ENCODE results near the gene FRMD4A.

FRMD4A gene

DNA sequence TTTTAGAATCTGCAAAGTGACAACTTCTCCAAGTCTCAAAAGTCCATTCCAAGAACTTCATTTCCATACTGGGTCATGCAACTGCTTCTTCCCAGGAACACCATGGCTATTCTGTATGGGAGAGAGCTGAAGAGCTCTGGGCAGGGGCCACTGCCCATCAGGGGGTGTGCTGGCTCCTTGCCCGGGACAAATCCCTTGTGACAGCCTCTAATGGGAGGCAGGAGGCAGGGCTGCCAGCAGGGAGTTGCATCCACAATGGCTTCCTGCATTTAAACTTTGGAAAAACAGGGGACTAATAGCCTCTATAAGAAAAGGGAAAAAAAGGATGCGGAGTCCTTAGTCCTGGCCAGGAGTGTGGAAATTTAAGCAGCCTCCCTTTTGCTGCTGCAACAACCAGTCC lies 18.4 kb upstream of the FRMD4A start:
- DNase-seq (ENCODE audit: low read depth in 1 of 2, low spot score in 1 of 2), result no peak
- Histone ChIP-seq H3K27ac (replicated peaks) (no peak overlapping the region), H3K27me3 (ENCODE audit: insufficient read depth, poor library complexity, severe bottlenecking) (no peaks in the 10 kb centered on the region), H3K4me3 (replicated peaks; ENCODE audit: insufficient read depth, low read length) (no peak overlapping the region)
- TF ChIP-seq, protein P1, sequence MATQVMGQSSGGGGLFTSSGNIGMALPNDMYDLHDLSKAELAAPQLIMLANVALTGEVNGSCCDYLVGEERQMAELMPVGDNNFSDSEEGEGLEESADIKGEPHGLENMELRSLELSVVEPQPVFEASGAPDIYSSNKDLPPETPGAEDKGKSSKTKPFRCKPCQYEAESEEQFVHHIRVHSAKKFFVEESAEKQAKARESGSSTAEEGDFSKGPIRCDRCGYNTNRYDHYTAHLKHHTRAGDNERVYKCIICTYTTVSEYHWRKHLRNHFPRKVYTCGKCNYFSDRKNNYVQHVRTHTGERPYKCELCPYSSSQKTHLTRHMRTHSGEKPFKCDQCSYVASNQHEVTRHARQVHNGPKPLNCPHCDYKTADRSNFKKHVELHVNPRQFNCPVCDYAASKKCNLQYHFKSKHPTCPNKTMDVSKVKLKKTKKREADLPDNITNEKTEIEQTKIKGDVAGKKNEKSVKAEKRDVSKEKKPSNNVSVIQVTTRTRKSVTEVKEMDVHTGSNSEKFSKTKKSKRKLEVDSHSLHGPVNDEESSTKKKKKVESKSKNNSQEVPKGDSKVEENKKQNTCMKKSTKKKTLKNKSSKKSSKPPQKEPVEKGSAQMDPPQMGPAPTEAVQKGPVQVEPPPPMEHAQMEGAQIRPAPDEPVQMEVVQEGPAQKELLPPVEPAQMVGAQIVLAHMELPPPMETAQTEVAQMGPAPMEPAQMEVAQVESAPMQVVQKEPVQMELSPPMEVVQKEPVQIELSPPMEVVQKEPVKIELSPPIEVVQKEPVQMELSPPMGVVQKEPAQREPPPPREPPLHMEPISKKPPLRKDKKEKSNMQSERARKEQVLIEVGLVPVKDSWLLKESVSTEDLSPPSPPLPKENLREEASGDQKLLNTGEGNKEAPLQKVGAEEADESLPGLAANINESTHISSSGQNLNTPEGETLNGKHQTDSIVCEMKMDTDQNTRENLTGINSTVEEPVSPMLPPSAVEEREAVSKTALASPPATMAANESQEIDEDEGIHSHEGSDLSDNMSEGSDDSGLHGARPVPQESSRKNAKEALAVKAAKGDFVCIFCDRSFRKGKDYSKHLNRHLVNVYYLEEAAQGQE (IDR thresholded peaks at IDR 0.05; ENCODE audit: insufficient replicate concordance, low read depth), result no peak
- no peak for TF ChIP-seq POLR2AphosphoS5 (IDR thresholded peaks at IDR 0.05; ENCODE audit: low read depth)
- no peak for TF ChIP-seq GABPA (IDR thresholded peaks at IDR 0.05; ENCODE audit: low read depth)
- no peak for TF ChIP-seq SPI1 (IDR thresholded peaks at IDR 0.05; ENCODE audit: borderline replicate concordance, low read depth)
- TF ChIP-seq, protein P2, sequence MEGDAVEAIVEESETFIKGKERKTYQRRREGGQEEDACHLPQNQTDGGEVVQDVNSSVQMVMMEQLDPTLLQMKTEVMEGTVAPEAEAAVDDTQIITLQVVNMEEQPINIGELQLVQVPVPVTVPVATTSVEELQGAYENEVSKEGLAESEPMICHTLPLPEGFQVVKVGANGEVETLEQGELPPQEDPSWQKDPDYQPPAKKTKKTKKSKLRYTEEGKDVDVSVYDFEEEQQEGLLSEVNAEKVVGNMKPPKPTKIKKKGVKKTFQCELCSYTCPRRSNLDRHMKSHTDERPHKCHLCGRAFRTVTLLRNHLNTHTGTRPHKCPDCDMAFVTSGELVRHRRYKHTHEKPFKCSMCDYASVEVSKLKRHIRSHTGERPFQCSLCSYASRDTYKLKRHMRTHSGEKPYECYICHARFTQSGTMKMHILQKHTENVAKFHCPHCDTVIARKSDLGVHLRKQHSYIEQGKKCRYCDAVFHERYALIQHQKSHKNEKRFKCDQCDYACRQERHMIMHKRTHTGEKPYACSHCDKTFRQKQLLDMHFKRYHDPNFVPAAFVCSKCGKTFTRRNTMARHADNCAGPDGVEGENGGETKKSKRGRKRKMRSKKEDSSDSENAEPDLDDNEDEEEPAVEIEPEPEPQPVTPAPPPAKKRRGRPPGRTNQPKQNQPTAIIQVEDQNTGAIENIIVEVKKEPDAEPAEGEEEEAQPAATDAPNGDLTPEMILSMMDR (IDR thresholded peaks at IDR 0.05; ENCODE audit: insufficient read depth, low read length), result no peak

DNA sequence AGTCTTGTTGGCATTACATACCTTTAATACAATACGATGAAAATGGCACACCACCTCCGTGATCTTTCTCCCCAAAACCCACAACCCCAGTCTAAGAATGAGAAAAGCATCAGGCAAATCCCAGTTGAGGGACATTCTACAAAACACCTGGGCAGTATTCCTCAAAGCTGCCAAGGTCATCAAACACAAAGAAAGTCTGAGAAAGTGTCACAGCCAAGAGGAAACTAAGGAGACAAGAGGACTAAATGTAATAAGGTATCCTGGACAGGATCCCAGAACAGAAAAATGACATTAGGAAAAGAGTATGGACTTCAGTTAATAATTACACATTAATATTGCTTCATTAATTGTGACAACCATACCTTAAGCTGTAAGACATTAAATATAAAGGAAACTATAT lies 14.5 kb upstream of the FRMD4A start:
- TF ChIP-seq SPI1 (IDR thresholded peaks at IDR 0.05; ENCODE audit: borderline replicate concordance, low read depth) (no peak), POLR2AphosphoS5 (IDR thresholded peaks at IDR 0.05; ENCODE audit: low read depth) (no peak), GABPA (IDR thresholded peaks at IDR 0.05; ENCODE audit: low read depth) (no peak)
- TF ChIP-seq, protein P1 (IDR thresholded peaks at IDR 0.05; ENCODE audit: insufficient replicate concordance, low read depth), result no peak
- TF ChIP-seq, protein P2 (IDR thresholded peaks at IDR 0.05; ENCODE audit: insufficient read depth, low read length), result no peak
- no peak overlapping the region for H3K4me3 ChIP-seq (replicated peaks; ENCODE audit: insufficient read depth, low read length)
- H3K27ac ChIP-seq (replicated peaks), result no peak overlapping the region
- no peak for DNase-seq (ENCODE audit: low read depth in 1 of 2, low spot score in 1 of 2)
- no peaks in the 10 kb centered on the region for H3K27me3 ChIP-seq (ENCODE audit: insufficient read depth, poor library complexity, severe bottlenecking)

DNA sequence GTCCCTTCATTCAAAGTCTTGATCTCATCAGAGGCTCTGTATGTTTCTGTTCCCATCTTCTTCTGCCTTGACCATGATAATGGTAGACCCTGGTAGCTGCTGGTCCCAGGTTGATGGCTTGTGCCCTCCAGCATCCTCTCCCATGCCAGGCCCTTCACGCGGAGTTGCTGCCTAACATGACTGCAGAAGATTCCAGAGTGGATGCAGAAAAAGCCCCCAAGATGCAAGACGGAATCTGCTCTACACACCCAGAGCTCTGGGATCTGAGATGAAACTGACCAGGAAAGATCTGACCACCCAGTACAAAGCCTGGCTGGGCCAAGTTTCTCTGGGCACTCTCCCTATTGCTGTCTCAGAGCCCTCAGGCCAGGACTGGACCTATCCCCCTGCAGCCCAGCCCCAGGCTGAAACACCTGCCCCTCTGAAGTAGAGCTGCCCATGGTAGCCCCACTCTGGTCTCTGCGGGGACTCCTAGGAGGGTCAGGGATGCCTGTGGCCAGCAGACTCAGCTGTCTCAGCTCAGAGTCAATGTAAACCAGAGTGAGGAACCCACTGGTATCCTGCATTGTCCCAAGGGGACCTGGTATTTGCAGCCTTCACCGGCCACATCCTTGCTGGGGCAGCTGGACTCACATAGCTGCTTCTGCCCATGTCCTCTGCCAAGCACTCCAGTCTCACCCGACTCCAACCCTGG lies 9.5 kb upstream of the FRMD4A start:
- DNase-seq (ENCODE audit: low read depth in 1 of 2, low spot score in 1 of 2), result no peak
- H3K4me3 ChIP-seq (replicated peaks; ENCODE audit: insufficient read depth, low read length), result no peak overlapping the region
- no peak for TF ChIP-seq GABPA (IDR thresholded peaks at IDR 0.05; ENCODE audit: low read depth)
- TF ChIP-seq, protein P2 (IDR thresholded peaks at IDR 0.05; ENCODE audit: insufficient read depth, low read length), result no peak
- TF ChIP-seq, protein P1 (IDR thresholded peaks at IDR 0.05; ENCODE audit: insufficient replicate concordance, low read depth), result no peak
- H3K27me3 ChIP-seq (ENCODE audit: insufficient read depth, poor library complexity, severe bottlenecking), result no peaks in the 10 kb centered on the region
- H3K27ac ChIP-seq (replicated peaks), result no peak overlapping the region

Data from HL-60 (cell line).